WTC11 (cell line): ENCODE measurements around the gene UBE2H.

Experiments
- ATF2 ChIP-seq: sonication (generic); formaldehyde crosslinking; IDR thresholded peaks from 2 replicates; pipeline ENCODE4 v1.8.1; 2022; ENCODE audit warnings: low read depth, missing genetic modification reagents, borderline replicate concordance
- ATF3 ChIP-seq: sonication (generic); formaldehyde crosslinking; conservative IDR thresholded peaks from 2 replicates; pipeline ENCODE4 v1.8.1; 2022; ENCODE audit warnings: mild to moderate bottlenecking, missing genetic modification reagents
- ATF6 ChIP-seq: sonication (generic); formaldehyde crosslinking; IDR thresholded peaks from 2 replicates; pipeline ENCODE4 v1.8.1; 2023; ENCODE audit warnings: mild to moderate bottlenecking, missing genetic modification reagents
- CTCF ChIP-seq: fragments of 200-600 bp; IDR thresholded peaks from 2 replicates; pipeline ENCODE4 v1.8.0; 2022; ENCODE audit warnings: antibody characterized with exemption
- E2F4 ChIP-seq: sonication (generic); formaldehyde crosslinking; IDR thresholded peaks from 2 replicates; pipeline ENCODE4 v1.8.1; 2022; ENCODE audit warnings: low read depth, mild to moderate bottlenecking, moderate library complexity, missing genetic modification reagents, borderline replicate concordance
- IRF1 ChIP-seq: sonication (generic); formaldehyde crosslinking; IDR thresholded peaks from 2 replicates; pipeline ENCODE4 v1.8.0; 2023; ENCODE audit warnings: missing genetic modification reagents
- JUN ChIP-seq: sonication (generic); formaldehyde crosslinking; IDR thresholded peaks from 2 replicates; pipeline ENCODE4 v1.8.0; 2023; ENCODE audit warnings: mild to moderate bottlenecking, missing genetic modification reagents
- KAT7 ChIP-seq: sonication (generic); formaldehyde crosslinking; IDR thresholded peaks from 2 replicates; pipeline ENCODE4 v1.8.1; 2023; ENCODE audit warnings: missing genetic modification reagents, mild to moderate bottlenecking, borderline replicate concordance
- MAX ChIP-seq: sonication (generic); formaldehyde crosslinking; IDR thresholded peaks from 2 replicates; pipeline ENCODE4 v1.8.0; 2022; ENCODE audit warnings: mild to moderate bottlenecking, missing genetic modification reagents
- PRDM15 ChIP-seq: sonication (generic); formaldehyde crosslinking; IDR thresholded peaks from 2 replicates; pipeline ENCODE4 v1.8.0; 2022; ENCODE audit warnings: missing genetic modification reagents
- USF1 ChIP-seq: sonication (generic); formaldehyde crosslinking; IDR thresholded peaks from 2 replicates; pipeline ENCODE4 v1.8.0; 2022; ENCODE audit warnings: mild to moderate bottlenecking, missing genetic modification reagents
- ZNF121 ChIP-seq: sonication (generic); formaldehyde crosslinking; IDR thresholded peaks from 2 replicates; pipeline ENCODE4 v1.8.0; 2023; ENCODE audit warnings: missing genetic modification reagents
- ZNF532 ChIP-seq: fragments of 250-450 bp; sonication (Bioruptor Pico); IDR thresholded peaks from 2 replicates; pipeline ENCODE4 v1.9.0; 2021; ENCODE audit warnings: mild to moderate bottlenecking, borderline replicate concordance

GRCh38 chr7:129862682-129863081, 90.1 kb downstream of the UBE2H start:
- TF ChIP-seq ATF6 (no peak), CTCF (no peak), ATF3 (CRISPR knock-in tag) (no peak), USF1 (CRISPR knock-in tag) (no peak), ATF2 (CRISPR knock-in tag) (no peak), ZNF121 (CRISPR knock-in tag) (no peak), MAX (CRISPR knock-in tag) (no peak), E2F4 (CRISPR knock-in tag) (no peak), PRDM15 (CRISPR knock-in tag) (no peak), JUN (CRISPR knock-in tag) (no peak), ZNF532 (no peak), IRF1 (CRISPR knock-in tag) (no peak), KAT7 (CRISPR knock-in tag) (no peak)
